Measurements from ENCODE around the gene TMED6.

DNA sequence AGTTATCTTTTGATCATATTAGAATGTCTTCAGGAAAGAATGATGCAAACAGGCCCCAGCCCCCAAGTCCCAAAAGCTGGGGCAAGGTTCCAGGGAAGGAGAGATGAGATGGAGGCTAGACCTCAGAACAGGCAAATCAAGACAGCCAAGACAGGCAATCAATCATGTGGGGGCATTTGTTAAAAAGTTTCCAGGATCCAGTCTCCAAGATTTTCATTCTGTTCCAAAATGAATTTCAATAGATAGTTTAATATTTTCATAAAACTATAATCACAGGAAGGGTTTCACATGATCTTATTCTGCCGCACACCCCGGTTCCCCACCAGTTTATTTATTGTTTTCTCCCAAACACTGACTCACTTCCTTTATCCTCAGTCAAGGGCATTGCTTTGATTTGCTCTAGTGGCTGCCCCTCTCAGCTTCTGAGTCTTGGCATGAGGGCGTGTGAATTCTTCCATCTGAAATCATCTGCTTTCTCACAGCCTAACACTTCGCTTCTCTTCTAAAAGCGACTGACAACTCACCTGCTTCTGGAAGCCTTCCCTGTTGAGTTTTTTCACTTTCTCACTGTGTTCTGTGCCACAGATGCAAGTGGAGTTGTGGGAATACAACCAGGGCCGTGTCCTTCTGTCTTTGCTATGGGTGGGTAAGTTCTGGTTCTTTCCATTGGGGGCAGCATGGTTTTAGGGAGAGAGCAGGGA, 46.4 kb upstream of the TMED6 start:
- TF ChIP-seq REST (IDR thresholded peaks at IDR 0.05; ENCODE audit: low read depth) (no peak), EP300 (IDR thresholded peaks at IDR 0.05; ENCODE audit: borderline replicate concordance) (no peak)
- TF ChIP-seq, protein P1, sequence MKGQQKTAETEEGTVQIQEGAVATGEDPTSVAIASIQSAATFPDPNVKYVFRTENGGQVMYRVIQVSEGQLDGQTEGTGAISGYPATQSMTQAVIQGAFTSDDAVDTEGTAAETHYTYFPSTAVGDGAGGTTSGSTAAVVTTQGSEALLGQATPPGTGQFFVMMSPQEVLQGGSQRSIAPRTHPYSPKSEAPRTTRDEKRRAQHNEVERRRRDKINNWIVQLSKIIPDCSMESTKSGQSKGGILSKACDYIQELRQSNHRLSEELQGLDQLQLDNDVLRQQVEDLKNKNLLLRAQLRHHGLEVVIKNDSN (IDR thresholded peaks at IDR 0.05) = no peak
